Right atrium auricular region (tissue), 2 donors: ENCODE results near the gene LZIC. TPM values are rescaled to one million over a fixed set of nuclear protein-coding genes. Genes with fewer than 3 reads are reported as not detected.

ENCODE experiments used
- DNase-seq: peaks from one replicate; pipeline ENCODE4 v3.0.0-alpha.2; 2019; ENCODE audit warnings: low spot score
- H3K27ac ChIP-seq, 2 donors: fragments of 200-600 bp; sonication (generic); 1 replicate in 1 of 2; 2 replicates in 1 of 2; pipeline ENCODE4 v1.5.1; 2016 to 2019
- H3K27me3 ChIP-seq, 2 donors: fragments of 200-600 bp; sonication (generic); one replicate each; pipeline versions ENCODE4 v1.5.1 to v1.6.0; 2017 to 2019
- H3K36me3 ChIP-seq: fragments of 200-600 bp; sonication (generic); one replicate; pipeline ENCODE4 v1.5.1; 2016
- H3K4me1 ChIP-seq, 2 donors: fragments of 200-600 bp; sonication (generic); one replicate each; pipeline versions ENCODE4 v1.5.1 to v1.6.0; 2017 to 2019
- H3K4me3 ChIP-seq, 2 donors: fragments of 200-600 bp; sonication (generic); 1 replicate in 1 of 2; 2 replicates in 1 of 2; pipeline ENCODE4 v1.5.1; 2017 to 2019; ENCODE audit warnings: mild to moderate bottlenecking in 1 of 2, moderate library complexity in 1 of 2
- H3K9me3 ChIP-seq, 2 donors: fragments of 200-600 bp; sonication (generic); one replicate each; pipeline ENCODE4 v1.5.1; 2019
- CTCF ChIP-seq, 2 donors: fragments of 200-600 bp; sonication (generic); IDR thresholded peaks; one replicate each; pipeline ENCODE4 v1.5.1; 2019; ENCODE audit warnings: antibody characterized with exemption in 2 of 2
- total RNA-seq, 2 donors: library from RNA; depleted of rRNA; stranded (reverse); fragments of >200 nt; gene quantifications; one replicate each; pipeline ENCODE4 v1.1.0, GENCODE V29; 2016

The LZIC gene
- total RNA-seq, 2 donors from 2014 or later = 25.0 to 32.1 TPM

- H3K36me3 ChIP-seq = no peaks in the 10 kb centered on the region
- no peaks in the 10 kb centered on the region for H3K27me3 ChIP-seq
- H3K4me1 ChIP-seq = peaks cover 0 to 72% of the 10 kb centered on the region in 2 donors
- TF ChIP-seq CTCF (IDR thresholded peaks at IDR 0.05) = no peak
- DNase-seq = no peak
- no peaks in the 10 kb centered on the region for H3K9me3 ChIP-seq
- H3K27ac ChIP-seq = peak overlapping the region; percentile 66 to 76
- no peak overlapping the region for H3K4me3 ChIP-seq
These were observed 53.8 kb downstream of the LZIC start for GRCh38 chr1:9889411-9889810.

DNA sequence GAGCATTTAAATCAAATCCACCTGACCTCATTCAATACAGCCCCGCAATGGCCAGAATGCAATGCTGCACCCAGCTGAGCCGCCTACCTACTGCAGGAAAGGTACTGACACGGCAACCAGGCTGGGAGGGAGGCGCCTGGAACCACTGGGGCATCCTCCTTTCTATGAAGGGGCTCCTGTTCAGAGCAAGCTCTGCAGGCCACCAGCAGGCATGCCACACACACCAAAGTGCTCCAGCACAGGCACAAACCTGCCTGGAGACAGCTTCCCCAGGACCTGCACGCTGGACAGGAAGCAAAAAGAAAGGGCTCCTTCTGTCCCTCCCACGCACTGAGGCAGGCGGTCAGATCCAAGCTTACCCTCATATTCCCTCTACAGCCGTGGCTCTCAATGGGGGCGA lies 54.3 kb downstream of the LZIC start:
- Histone ChIP-seq H3K4me1 (peaks cover 0 to 78% of the 10 kb centered on the region in 2 donors), H3K27ac (peak overlapping the region in 1 of 2 donors; percentile 11), H3K36me3 (no peaks in the 10 kb centered on the region), H3K9me3 (no peaks in the 10 kb centered on the region), H3K4me3 (no peak overlapping the region), H3K27me3 (no peaks in the 10 kb centered on the region)
- TF ChIP-seq CTCF (IDR thresholded peaks at IDR 0.05) = no peak
- no peak for DNase-seq

DNA sequence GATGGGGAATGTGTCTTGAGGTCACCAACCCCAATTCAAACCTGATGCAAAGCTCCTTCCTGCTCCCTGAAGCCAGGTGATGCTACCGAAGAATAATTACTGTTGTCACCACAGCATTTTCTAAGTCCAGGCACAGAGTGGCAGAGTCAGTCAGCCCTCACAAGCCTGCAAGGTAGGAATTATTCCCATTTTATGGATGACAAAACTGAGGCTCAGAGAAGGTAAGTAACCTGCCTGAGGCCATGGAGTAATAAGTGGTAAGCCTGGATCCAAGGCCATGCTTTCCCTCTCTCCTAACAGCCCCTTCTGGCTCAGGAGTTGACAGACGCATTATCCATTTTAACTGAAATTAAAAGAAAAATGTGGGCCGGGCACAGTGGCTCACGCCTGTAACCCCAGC lies 56.1 kb downstream of the LZIC start:
- no peak for TF ChIP-seq CTCF (IDR thresholded peaks at IDR 0.05)
- H3K36me3 ChIP-seq = no peaks in the 10 kb centered on the region
- no peak for DNase-seq
- no peaks in the 10 kb centered on the region for H3K9me3 ChIP-seq
- H3K27ac ChIP-seq = peak overlapping the region; percentile 76 to 80
- no peak overlapping the region for H3K4me3 ChIP-seq
- peaks cover 0 to 81% of the 10 kb centered on the region in 2 donors for H3K4me1 ChIP-seq
- H3K27me3 ChIP-seq = no peaks in the 10 kb centered on the region

DNA sequence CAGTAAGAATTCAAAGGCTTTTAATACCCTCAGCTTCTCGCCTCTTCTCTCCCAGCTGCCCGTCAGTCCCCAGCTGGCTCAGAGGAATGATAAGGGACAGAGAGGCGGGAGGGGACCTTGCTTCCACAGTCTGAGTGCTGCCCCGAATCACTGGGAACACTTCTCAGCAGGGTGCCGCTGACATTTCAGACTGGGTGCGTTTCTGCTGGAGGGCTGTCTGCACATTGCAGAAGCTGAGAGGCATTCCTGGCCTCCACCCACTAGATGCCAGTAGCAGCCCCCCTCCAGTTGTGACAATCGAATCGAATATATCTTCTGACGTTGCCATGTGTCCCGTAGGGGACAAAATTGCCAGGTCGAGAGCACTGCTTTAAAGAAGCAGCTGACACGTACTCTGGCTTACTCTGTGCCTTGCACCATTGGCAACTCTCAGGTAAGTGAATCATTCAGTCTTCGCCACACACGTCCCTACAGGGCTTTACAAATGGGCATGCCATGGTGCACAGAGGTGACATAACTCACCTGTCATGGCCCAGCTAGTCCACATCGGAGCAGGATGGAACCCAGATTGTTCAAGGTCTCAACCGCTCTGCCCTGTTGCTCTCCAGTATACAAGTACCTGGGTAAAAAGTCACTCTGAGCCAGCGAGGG lies 57.0 kb downstream of the LZIC start:
- Histone ChIP-seq H3K4me1 (peaks cover 0 to 85% of the 10 kb centered on the region in 2 donors), H3K27me3 (no peaks in the 10 kb centered on the region), H3K27ac (peak overlapping the region; percentile 76 to 80), H3K9me3 (no peaks in the 10 kb centered on the region), H3K4me3 (no peak overlapping the region), H3K36me3 (no peaks in the 10 kb centered on the region)
- no peak for TF ChIP-seq CTCF (IDR thresholded peaks at IDR 0.05)
- DNase-seq = no peak

DNA sequence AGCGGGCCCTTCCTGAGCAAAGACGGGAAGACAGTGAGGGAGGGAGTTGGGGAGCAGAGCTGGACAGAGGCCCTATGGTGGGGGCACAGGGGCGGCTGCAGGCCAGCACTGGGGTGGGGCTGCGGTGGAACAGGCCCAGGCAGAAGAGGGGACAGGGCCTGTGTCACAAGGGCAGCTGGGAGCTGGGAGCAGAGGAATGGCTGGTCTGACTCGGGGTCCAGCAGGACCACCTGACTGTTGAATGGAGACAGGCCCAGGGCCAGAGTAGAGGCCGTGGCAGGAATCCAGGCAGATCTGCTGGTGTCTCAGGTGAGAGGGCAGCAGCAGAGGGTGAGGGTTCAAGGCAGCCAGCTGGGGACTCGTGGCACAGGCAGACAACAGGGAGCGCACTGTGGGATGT lies 58.4 kb downstream of the LZIC start:
- no peaks in the 10 kb centered on the region for H3K27me3 ChIP-seq
- H3K36me3 ChIP-seq = no peaks in the 10 kb centered on the region
- DNase-seq = no peak
- H3K9me3 ChIP-seq = no peaks in the 10 kb centered on the region
- H3K4me3 ChIP-seq = no peak overlapping the region
- H3K27ac ChIP-seq = peak overlapping the region; percentile 76 to 80
- peaks cover 0 to 71% of the 10 kb centered on the region in 2 donors for H3K4me1 ChIP-seq
- no peak for TF ChIP-seq CTCF (IDR thresholded peaks at IDR 0.05)
